NCI-H2227 treated with DMSO at 0.1 percent for 48 hours (cell line): ENCODE data around the gene FAM13A.

ENCODE experiments used
- DNase-seq: peaks from one replicate; lab custom pipeline; 2025; lab: John Stamatoyannopoulos, UW

FAM13A gene

DNA sequence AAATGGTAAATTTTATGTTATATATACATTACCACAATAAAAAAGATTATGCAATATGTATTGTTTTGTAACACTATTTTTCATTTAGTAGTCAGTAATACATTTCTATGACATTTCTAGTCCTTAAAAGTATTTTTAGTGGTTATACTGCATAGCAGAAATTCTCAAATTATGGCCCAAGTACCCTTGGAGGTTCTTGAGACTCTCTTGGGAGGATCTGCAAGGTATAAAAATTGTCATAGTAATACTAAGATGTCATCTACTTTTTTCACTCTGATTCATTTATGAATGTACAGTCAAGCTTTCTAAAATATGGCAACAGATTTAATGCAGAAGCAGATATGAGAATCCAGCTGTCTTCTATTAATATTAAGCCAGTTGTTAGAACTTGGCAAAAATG is 220.8 kb downstream of the FAM13A start:
- no peak for DNase-seq

DNA sequence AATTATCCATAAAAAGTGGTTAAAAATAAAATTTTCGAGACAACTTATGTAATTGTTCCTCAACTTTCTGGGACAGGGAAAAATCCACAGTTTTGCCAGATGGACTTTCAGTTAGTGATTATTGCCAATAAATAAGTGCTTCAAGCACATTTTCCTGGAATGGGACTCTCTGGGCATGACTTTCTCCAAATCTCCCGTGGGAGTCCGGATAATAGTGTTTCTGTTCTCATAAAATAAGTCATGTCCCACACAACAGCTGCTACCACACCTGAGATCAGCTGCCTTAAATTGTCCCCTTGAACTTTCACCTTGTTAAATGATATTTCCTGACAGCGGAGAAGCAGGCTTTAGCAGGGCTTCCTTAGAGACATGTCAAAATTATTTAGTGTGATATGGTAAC is 226.0 kb downstream of the FAM13A start:
- no peak for DNase-seq

DNA sequence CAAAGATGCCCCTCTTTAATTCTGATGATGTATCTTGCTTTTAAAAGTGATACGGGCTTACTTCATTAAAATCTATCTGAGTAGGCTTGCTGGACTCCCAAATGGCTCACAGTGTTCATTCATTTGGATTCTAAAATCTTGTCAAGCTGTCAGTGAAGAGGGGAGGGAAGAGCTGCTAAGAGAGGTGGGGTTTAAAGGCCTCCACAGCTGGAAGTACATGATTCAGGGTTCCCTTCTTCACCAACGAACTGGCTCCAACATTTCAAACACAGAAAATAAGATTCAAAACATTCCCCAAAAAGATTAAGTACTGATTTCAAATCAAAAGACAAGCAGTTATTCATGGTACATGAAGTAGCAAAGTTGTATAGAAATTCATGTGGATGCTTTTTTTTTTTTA is 226.4 kb downstream of the FAM13A start:
- no peak for DNase-seq

DNA sequence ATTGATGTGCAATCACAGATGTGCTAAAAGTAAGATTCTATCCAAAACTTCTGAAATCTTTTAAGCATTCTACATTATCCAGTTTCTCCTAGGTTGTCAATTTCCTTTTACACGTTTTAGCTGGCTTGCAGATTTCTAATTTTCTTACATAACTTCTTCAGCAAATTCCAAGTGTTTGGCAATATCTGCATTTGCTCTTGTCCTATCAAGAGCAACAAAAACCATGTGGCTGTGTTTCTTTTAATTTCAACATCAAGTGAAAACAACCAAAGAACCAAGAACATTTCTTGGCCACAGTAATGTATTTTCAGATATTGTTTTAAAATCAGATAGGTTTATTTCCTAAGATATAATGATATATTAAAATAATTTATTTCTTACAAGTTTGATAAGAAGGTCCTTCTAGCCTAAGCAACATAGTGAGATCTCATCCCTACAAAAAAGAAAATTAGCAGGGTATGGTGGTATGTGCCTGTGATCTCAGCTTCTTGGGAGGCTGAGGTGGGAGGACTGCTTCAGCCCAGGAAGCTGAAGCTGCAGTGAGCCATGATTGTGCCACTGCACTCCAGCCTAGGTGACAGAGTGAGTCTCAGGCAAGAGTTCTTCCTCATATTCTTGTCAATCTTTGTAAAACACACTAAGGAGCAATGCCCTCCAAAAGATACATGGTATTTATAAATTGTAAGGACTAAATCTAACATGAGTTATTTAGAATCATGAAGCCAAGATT is 228.0 kb downstream of the FAM13A start:
- no peak for DNase-seq

DNA sequence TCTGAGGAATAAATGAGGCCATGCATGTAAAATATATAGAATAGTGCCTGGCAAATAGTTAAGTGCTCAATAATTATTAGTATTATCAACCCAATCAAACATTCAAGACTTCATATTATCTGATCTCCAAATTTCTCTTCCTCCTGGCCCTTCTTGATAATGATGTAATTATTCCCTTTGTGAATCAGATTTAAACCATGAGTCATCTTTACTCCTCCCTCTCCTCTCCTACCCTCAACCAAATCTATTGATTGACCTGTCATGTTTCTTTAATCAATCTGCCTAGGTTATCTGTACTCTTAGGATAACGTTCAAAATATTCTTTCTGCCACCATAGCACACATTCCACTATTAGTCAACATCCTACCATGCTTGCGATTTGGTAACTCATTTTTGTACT is 229.5 kb downstream of the FAM13A start:
- DNase-seq, result no peak

DNA sequence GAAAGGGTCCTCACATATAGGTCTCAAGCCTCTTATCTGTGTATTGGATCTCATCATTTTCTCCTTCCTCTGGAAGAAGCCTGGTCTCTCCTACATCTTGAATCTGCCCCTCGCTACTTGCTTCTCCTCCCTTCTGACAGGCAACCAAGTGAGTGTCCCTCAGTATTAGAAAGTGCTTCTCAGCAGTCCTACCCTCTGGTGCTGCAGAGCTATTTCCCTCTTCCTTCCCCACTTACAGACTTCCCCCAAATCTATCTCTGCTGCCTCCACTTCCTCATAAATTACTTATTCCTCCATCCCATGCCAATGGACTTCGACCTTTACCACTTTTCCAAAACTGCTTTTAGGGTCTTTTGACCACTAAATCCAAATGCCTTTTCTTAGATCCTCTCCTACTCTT is 230.2 kb downstream of the FAM13A start:
- DNase-seq, result no peak

DNA sequence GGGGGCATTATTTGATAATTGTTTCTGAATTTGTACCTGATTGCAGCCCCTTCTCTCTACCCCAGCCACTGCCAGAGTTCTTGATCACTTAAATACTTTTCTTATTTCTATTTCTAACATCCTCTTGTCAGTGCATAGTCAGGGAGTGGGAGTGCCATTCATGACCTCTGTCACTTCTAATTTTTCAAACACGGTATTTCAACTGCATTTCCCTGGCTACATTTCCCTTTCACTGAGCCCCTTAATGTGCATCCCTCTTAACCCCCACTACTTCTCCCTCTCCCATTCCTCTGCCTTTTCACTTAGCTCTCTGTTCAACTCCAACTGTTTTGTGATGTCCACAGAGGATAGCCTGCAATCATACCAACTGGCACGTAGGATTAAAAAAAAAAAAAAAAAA is 231.1 kb downstream of the FAM13A start:
- DNase-seq, result no peak

DNA sequence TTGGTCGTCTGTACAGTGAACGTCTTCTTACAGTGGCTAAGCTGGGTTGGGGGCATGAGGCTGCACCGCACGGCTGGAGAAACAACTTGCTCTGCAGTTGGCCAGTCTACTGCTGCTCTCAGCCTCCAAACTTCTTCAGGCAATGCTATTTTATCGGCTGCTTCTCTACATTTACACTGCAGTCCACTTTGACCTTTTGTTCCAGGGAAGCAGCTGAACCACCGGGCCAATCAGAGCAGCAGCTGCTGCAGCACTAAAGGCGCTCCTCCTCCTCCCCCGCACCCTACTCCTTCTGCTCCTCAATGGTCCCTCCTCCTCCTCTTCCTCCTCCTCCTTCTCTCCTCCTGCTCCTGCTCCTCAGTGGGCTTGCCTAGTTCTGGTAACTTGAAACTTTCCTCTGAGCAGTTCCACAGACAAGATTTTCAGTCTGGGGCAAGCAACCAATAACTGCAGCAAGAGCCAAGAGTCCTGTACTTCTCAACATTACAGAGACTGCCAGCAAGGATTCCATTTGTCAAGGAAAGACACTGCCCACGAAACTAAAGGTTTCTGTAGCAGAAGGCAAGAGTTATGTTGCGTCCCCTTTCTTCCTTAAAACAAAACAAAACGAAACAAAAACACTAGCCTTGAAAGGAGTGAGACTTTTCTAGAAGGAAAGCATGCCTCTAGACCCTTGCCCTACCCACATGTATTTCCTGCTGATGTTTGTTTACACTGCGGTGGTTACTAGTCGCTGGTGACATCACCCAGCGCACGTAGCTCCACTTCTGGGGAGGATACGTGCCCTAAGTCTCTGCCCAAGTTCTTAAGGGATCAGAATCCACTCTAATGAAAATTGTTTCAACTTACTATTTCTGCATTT is 233.7 kb downstream of the FAM13A start:
- peak; percentile 67 for DNase-seq

DNA sequence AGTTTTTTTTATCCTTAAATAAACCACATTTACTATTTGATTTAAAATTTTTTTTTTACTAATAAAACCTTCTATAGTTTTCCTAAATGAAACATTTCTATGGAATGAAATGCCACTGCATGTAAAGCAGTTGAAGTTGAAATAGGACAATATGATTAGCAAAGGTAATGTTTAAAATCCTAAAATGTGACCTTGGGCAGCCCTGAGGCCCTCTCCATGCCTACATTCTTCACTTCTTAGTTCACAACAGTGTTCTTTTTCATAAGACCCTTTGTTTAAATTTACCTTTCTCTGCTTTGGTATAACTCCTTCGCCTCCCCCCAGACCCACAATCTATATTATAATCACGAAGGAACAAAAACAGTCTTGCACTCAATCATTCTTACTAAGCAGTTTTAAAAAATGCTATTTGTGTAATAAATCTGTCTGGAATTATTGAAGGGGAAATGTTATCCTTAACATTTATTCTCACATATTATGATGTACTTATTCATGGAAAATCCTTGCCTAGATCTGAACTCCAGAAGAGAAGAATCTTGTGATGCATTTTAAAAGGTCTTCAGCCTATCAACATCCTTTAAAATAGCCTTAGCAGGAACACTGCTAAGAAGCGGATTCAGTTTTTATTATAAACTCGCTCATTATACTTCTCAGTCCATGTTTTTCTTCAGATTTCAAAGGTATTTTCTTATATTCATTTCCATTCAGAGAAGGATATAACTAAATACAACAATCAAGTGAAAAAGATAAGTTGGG is 234.8 kb downstream of the FAM13A start:
- no peak for DNase-seq

DNA sequence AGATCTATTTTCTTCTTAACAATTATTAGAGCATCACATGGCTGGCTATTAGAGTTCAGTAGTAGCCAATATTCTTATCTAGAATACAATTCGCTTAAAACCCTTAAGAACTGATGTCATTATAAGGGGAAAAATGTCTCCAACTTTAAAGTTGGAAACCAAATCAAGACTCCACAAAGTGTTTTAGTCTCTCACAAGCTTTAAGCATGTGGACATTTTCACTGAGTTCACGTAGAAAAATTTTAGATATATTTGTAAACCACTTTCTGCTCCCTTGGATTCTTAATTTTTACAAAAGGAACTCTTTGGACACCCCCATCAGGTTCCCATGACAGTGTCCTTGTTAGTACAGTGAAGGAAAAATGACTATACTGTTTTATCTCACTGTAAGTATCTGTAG is 235.5 kb downstream of the FAM13A start:
- no peak for DNase-seq

DNA sequence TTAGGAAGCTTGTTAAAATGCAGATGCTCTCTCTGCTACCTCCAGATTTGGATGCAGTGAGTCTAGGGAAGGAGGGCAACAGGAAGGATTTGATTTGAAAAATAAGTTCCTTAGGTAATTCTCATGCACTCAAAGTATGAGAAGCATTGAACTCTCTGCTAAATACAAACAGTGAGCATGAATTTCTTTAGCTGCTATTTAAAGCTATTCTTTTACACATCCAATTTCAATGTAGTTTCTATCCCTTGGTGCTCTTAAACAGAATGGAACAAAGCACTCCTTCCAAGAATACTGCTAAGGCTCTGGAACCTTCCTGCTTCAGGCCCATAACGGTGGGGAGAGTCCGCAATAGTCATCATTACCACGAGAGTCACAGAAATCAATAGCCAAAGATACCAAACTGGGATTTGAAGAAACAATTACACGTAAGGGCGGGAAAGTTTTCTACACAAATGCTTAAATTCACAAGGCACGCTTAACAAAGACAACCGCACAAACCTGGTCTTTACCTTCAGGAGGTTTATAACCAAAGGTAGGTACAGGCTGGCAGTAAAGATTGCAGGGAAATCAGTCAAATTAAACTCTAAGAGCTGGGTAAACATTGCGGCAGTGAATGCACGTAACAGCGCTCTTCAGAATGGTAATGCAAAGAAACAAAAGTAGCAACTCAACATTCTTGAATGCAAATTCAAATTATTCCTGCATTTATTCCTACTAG is 236.1 kb downstream of the FAM13A start:
- DNase-seq, result no peak

DNA sequence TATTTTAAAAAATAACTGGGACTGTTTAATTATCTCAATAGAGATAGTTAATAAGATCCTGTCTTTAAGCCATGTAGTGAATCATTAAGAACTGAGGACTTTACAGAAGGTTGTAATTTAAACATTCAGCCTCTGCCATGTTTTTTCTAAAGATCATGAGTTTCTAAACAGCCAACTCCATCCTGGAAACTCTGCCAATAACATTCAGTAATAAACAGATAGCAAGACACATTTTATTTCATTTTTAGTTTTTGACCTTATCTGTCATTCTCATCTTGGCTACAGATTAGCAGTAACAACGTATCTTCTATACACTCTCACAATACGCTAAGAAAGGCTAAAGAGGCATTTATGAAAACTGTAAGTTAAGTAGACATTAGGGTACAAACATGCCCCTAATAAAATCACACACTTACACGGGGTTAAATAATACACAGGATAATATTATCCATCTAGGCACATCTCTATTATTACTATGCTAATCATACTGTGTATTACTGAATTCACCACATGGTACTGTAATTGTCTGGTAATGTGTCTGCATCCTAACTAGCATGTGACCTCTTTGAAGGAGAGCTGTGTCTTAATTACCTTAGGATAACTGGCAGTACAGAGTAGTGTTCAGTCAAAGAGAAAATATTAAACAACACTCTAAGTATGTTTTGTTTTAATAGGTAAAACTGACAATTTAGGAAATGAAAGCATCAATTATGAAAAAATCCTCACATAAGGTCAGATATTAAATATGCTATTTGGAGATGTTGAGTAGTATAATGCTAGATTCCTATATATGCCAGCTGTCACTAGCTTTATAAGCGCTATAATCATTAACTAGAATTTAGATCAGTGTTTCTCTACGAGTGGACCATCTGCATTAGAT is 236.9 kb downstream of the FAM13A start:
- DNase-seq, result no peak

DNA sequence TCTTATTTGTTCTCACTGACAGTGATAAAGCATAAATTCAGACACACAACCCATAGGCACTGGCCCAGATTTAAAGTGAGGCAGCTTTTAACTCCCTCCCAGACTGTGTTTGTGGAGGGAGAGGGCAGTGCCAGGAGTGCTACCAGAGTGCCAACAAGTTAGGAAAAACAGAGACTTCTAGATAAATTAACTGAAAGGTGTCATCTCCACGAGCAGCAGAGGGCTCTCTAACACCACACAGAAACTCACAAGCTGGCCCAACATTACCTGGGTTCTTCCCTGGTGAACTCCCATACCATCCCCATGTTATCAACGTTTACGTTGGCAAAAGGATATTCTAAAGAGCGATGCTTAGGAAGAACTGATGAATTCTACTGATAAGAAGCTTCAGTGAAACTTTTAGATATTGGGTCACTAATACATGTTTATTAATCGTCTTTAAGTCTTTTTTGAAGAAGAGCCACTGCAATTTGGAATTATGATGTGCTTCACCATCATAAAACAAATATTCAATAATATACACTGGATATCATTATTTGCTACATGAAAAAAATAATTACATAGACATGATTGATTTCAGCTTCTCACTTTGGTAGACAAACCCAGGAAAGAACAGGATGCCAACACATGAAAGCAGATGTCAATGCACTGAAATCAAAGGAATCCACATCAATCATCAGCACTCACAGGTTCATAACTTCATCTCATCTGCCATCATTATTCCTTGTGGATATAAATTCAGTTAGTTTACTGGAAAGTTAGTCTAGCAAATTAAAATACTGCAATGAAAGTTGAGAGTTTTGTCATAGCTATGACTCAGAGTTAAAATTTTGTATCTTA is 238.1 kb downstream of the FAM13A start:
- DNase-seq, result peak; percentile 11

DNA sequence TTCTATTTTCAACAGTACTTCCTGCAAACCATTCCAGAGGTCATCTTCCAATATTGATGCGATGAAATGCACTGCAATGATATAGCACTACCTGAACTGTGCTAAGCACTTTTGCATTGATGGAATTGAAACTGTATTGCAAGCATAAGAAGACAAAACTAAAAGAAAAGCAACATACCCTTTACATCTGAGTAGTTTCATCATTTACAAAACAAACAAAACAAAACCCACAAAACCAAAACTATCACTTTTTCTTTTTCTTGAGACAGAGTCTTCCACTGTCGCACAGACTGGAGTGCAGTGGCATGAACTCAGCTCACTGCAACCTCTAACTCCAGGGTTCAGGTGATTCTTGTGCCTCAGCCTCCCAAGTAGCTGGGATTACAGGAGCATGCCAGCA is 239.2 kb downstream of the FAM13A start:
- no peak for DNase-seq

DNA sequence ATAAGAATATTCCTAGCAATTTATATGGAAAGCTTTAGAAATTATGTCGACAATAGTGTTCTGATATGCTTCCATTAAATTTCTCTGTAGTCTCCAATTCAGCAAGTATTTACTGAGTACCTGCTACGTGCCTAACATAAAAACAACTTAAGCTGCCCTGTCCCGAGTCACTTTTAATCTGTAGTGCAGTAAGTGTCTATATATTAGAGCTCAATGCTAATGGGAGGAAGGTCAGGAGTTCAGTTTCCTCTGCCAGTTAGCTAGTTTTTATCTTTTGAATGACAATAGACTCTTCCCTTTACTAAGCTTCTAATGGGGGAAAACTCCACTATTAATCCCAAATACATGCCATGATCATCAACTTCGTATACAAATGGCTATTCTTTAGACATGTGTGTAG is 240.6 kb downstream of the FAM13A start:
- DNase-seq, result no peak

DNA sequence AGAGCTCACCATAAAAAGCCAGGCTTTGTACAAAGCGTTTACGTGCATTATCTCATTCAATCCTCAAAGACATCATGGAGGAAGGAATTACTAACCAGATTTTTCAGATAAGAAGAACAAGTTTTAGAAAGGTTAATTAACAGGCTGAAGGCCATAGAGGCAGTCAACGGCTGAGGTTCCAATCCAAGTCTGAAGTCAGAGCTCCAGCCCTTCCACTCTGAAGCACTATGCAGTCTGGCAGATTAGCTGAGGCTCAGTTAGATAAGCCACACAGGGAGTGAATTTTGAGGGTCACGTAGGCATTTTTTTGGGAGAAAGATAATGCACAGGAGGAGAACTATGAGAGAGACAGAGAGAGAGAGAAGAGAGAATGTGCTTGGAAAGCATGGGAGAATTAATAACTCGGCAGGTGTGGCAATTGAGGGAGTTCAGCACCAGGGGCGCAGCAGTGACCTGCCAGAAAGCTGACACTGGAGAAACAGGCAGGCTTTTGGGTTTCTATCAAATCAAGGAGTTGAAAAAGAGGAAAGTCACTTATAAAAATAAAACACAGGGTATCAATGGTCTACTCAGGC is 242.9 kb downstream of the FAM13A start:
- DNase-seq, result no peak

DNA sequence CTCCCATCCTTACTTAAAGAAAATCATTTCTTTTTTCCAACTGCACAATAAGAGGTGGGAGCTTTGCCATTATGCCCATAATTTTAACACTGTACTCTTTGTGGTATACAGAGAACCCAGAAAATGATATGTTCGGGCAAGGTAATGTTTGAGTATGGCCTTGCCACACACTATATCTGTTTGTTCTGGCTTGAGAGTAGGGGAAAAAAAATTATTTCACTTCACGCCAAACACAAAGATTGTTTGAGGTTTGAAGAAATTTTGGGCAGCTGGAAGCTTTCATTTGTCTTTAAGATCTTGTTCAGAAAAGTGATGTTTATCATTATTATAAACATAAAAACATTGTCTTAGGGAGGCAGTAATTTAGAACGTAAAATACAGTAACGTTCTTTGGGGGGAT is 244.0 kb downstream of the FAM13A start:
- no peak for DNase-seq

DNA sequence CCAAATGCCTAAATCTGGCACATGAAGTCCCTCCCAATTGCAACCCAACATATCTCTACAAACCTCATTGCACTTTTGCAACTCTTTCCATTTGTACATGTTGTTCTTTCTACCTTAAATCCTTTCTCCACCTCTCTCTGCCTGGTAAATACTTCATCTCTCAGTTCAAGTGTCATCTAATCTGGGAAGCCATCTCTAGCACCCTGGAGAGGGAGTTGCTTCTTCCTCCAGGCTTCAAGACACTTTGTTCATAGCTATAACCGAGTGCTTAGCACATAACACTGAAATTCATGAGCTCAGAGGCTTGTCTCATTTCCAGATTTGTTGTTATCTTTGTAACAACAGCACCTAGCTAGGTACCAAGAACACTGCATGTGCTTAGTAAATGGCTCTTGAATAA is 244.6 kb downstream of the FAM13A start:
- no peak for DNase-seq

DNA sequence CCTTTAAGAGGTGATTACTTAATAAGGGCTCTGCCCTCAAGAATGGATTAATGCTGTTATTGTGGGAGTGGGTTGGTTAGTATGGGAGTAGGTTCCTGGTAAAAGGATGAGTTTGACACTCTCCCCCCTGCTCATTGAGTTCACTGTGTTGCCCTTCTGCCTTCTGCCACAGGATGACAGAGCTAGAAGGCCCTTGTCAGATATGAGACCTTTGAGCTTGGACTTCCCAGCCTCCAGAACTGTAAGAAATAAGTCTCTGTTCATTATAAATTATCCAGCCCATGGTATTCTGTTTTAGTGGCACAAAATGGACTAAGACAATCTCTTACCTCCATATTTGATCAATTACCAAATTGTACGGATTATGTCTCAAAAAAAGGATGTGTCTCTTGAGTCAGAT is 245.1 kb downstream of the FAM13A start:
- no peak for DNase-seq

DNA sequence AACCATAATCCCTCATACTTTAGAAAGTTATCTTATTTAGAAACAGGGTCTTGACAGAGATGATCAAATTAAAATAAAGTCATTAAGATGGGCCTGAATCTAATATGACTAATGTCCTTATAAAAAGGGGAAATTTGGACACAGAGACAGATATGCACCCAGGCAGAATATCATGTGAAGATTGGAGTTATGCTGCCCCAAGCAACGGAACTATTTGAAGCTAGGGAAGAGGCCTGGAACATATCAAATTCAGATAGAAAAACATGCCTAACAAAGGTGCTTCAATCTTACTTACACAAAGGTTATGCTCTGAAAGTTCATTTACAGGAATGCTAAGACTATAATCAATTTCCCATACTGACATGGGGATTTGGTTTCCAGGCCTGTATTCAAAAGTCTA is 246.7 kb downstream of the FAM13A start:
- DNase-seq, result no peak
